Activated CD8-positive, alpha-beta T cell treated with anti-CD3 and anti-CD28 coated beads for 36 hours (primary cell): ENCODE results near the gene OR10H1. TPM values are rescaled to one million over a fixed set of nuclear protein-coding genes. Genes with fewer than 3 reads are reported as not detected.

Experiments
- ATAC-seq: fragments of 200-7000 bp; cut with Tn5 transposase; one replicate; pipeline ENCODE4 v1.10.0; 2021; ENCODE audit warnings: mild to moderate bottlenecking, moderate library complexity
- CTCF ChIA-PET: fragments of 350-600 bp; sonication (Branson Sonifier 250); formaldehyde crosslinking; loops from one replicate; lab custom pipeline; 2021; ENCODE audit warnings: antibody characterized with exemption; lab: Charles Lee
- POLR2A ChIA-PET: fragments of 350-600 bp; sonication (Branson Sonifier 250); formaldehyde crosslinking; loops from one replicate; lab custom pipeline; 2021; ENCODE audit warnings: antibody characterized with exemption; lab: Charles Lee
- DNase-seq: peaks from one replicate; pipeline ENCODE4 v3.0.0-alpha.2; 2020
- H3K27ac Mint-ChIP-seq: one replicate; pipeline ENCODE4 v1.8.0; 2021; ENCODE audit warnings: mild to moderate bottlenecking, mixed read lengths
- H3K27me3 Mint-ChIP-seq: one replicate; pipeline ENCODE4 v1.8.0; 2021; ENCODE audit warnings: mixed read lengths
- H3K36me3 Mint-ChIP-seq: one replicate; pipeline ENCODE4 v1.8.0; 2021; ENCODE audit warnings: low read depth, mixed read lengths
- H3K4me1 Mint-ChIP-seq: one replicate; pipeline ENCODE4 v1.8.0; 2021; ENCODE audit warnings: low read depth, mixed read lengths
- H3K4me3 Mint-ChIP-seq: one replicate; pipeline ENCODE4 v1.8.0; 2021; ENCODE audit warnings: mild to moderate bottlenecking, moderate library complexity, mixed read lengths
- H3K9me3 Mint-ChIP-seq: one replicate; pipeline ENCODE4 v1.8.0; 2021; ENCODE audit warnings: mixed read lengths
- intact Hi-C: fragments of 100-400 bp; cut with micrococcal nuclease; formaldehyde crosslinking; loops from one replicate; pipeline ENCODE4 v1.10.0; 2022
- total RNA-seq, 2 experiments: library from RNA; stranded (reverse); gene quantifications; one replicate each; pipeline ENCODE4 v1.2.3, GENCODE V29; 2021
- TF ChIP-seq, protein P1 (sequence below): fragments of 200-600 bp; IDR thresholded peaks from one replicate; pipeline ENCODE4 v1.8.0; 2022; ENCODE audit warnings: antibody characterized with exemption, mild to moderate bottlenecking

Gene OR10H1
- total RNA-seq, 2 experiments from 2014 or later: not detected

GRCh38 chr19:15781661-15782060 lies 33.8 kb downstream of the OR10H1 start:
- POLR2A ChIA-PET: interaction anchor here (0.6 kb wide), 1 partner anchor 141 kb away, joined by 3 read pairs; no protein-coding TSS in a partner anchor
- intact Hi-C loops: no loop called here
- DNase-seq (no peak), ATAC-seq (no peak)
- Mint-ChIP-seq H3K36me3 (no peaks in the 10 kb centered on the region), H3K4me3 (no peak overlapping the region), H3K27me3 (no peaks in the 10 kb centered on the region), H3K9me3 (no peaks in the 10 kb centered on the region), H3K27ac (no peak overlapping the region), H3K4me1 (no peaks in the 10 kb centered on the region)
- TF ChIP-seq, protein P1, sequence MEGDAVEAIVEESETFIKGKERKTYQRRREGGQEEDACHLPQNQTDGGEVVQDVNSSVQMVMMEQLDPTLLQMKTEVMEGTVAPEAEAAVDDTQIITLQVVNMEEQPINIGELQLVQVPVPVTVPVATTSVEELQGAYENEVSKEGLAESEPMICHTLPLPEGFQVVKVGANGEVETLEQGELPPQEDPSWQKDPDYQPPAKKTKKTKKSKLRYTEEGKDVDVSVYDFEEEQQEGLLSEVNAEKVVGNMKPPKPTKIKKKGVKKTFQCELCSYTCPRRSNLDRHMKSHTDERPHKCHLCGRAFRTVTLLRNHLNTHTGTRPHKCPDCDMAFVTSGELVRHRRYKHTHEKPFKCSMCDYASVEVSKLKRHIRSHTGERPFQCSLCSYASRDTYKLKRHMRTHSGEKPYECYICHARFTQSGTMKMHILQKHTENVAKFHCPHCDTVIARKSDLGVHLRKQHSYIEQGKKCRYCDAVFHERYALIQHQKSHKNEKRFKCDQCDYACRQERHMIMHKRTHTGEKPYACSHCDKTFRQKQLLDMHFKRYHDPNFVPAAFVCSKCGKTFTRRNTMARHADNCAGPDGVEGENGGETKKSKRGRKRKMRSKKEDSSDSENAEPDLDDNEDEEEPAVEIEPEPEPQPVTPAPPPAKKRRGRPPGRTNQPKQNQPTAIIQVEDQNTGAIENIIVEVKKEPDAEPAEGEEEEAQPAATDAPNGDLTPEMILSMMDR: no peak
- CTCF ChIA-PET: no interaction called here

GRCh38 chr19:15780610-15781418 lies 34.6 kb downstream of the OR10H1 start:
- Mint-ChIP-seq H3K9me3 (no peaks in the 10 kb centered on the region), H3K36me3 (no peaks in the 10 kb centered on the region), H3K4me1 (no peaks in the 10 kb centered on the region), H3K27me3 (peaks cover 2% of the 10 kb centered on the region), H3K4me3 (no peak overlapping the region), H3K27ac (no peak overlapping the region)
- TF ChIP-seq, protein P1: no peak
- no peak for ATAC-seq
- peak; percentile 7 for DNase-seq
- POLR2A ChIA-PET: interaction anchor here (0.6 kb wide), 1 partner anchor 142 kb away, joined by 3 read pairs; no protein-coding TSS in a partner anchor
- intact Hi-C loops: no loop called here
- CTCF ChIA-PET: no interaction called here

- H3K4me1 Mint-ChIP-seq: no peaks in the 10 kb centered on the region
- ATAC-seq: no peak
- H3K27me3 Mint-ChIP-seq: peaks cover 2% of the 10 kb centered on the region
- intact Hi-C loops: no loop called here
- no peaks in the 10 kb centered on the region for H3K36me3 Mint-ChIP-seq
- H3K27ac Mint-ChIP-seq: no peak overlapping the region
- TF ChIP-seq, protein P1: no peak
- H3K4me3 Mint-ChIP-seq: no peak overlapping the region
- CTCF ChIA-PET: no interaction called here
- DNase-seq: no peak
- H3K9me3 Mint-ChIP-seq: no peaks in the 10 kb centered on the region
- POLR2A ChIA-PET: no interaction called here
Observed at GRCh38 chr19:15779756-15780476, 35.5 kb downstream of the OR10H1 start.

GRCh38 chr19:15776991-15777970 lies 38.2 kb downstream of the OR10H1 start:
- CTCF ChIA-PET: no interaction called here
- TF ChIP-seq, protein P1: no peak
- no peaks in the 10 kb centered on the region for H3K9me3 Mint-ChIP-seq
- POLR2A ChIA-PET: no interaction called here
- no peaks in the 10 kb centered on the region for H3K4me1 Mint-ChIP-seq
- H3K27me3 Mint-ChIP-seq: peaks cover 10% of the 10 kb centered on the region
- DNase-seq (no peak), ATAC-seq (no peak)
- no peaks in the 10 kb centered on the region for H3K36me3 Mint-ChIP-seq
- no peak overlapping the region for H3K27ac Mint-ChIP-seq
- intact Hi-C loops: no loop called here
- H3K4me3 Mint-ChIP-seq: no peak overlapping the region
